BE2C (cell line): Measurements from ENCODE around the gene TGFBR3.

ENCODE experiments used
- DNase-seq: peaks from one replicate; pipeline ENCODE4 v3.0.0-alpha.2; 2020
- H3K27me3 ChIP-seq: fragments of 250-450 bp; sonication (Bioruptor Pico); 2 replicates; pipeline ENCODE4 v1.5.1; 2020; ENCODE audit warnings: mild to moderate bottlenecking
- H3K36me3 ChIP-seq: fragments of 250-450 bp; sonication (Bioruptor Pico); 2 replicates; pipeline ENCODE4 v1.5.1; 2020; ENCODE audit warnings: mild to moderate bottlenecking
- H3K4me1 ChIP-seq: fragments of 250-450 bp; sonication (Bioruptor Pico); 2 replicates; pipeline ENCODE4 v1.5.1; 2020
- H3K4me3 ChIP-seq: 2 replicates; pipeline ENCODE4 v1.5.1; 2011; ENCODE audit warnings: low read depth, low read length
- H3K9me3 ChIP-seq: fragments of 250-450 bp; sonication (Bioruptor Pico); 2 replicates; pipeline ENCODE4 v1.5.1; 2020
- TF ChIP-seq, protein P1 (sequence below): IDR thresholded peaks from 2 replicates; pipeline ENCODE4 v1.5.1; 2012; ENCODE audit warnings: mild to moderate bottlenecking, low read depth, low read length

TGFBR3 gene

DNA sequence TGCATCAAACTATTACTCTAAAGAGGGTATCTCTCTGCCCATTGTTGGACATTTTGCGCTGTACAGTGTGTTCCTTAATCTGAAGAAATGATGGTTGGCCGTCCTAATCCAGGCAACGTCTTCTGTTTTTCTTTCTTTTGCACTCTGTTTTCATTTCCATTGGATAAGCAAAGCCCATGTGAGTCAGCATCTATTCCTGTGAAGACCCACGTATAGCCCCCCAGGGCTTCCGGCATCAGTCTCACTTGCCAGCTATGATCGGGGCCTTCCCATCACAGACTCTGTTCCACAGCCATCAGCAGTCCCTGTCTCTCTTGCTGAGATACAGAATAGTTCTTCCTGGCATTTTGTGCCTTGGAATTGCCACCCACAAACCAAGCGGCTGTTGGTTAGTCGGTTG lies 34.0 kb upstream of the TGFBR3 start:
- DNase-seq = no peak
- H3K4me3 ChIP-seq = no peak overlapping the region
- H3K9me3 ChIP-seq = no peaks in the 10 kb centered on the region
- H3K27me3 ChIP-seq = no peaks in the 10 kb centered on the region
- no peaks in the 10 kb centered on the region for H3K36me3 ChIP-seq
- no peaks in the 10 kb centered on the region for H3K4me1 ChIP-seq
- TF ChIP-seq, protein P1, sequence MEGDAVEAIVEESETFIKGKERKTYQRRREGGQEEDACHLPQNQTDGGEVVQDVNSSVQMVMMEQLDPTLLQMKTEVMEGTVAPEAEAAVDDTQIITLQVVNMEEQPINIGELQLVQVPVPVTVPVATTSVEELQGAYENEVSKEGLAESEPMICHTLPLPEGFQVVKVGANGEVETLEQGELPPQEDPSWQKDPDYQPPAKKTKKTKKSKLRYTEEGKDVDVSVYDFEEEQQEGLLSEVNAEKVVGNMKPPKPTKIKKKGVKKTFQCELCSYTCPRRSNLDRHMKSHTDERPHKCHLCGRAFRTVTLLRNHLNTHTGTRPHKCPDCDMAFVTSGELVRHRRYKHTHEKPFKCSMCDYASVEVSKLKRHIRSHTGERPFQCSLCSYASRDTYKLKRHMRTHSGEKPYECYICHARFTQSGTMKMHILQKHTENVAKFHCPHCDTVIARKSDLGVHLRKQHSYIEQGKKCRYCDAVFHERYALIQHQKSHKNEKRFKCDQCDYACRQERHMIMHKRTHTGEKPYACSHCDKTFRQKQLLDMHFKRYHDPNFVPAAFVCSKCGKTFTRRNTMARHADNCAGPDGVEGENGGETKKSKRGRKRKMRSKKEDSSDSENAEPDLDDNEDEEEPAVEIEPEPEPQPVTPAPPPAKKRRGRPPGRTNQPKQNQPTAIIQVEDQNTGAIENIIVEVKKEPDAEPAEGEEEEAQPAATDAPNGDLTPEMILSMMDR = no peak

GRCh38 chr1:91916811-91917460 lies 31.0 kb upstream of the TGFBR3 start:
- DNase-seq = no peak
- H3K4me1 ChIP-seq = no peaks in the 10 kb centered on the region
- H3K27me3 ChIP-seq = no peaks in the 10 kb centered on the region
- TF ChIP-seq, protein P1 = no peak
- no peaks in the 10 kb centered on the region for H3K36me3 ChIP-seq
- H3K9me3 ChIP-seq = no peaks in the 10 kb centered on the region
- H3K4me3 ChIP-seq = no peak overlapping the region

GRCh38 chr1:91916046-91916445 lies 30.1 kb upstream of the TGFBR3 start:
- H3K4me1 ChIP-seq = no peaks in the 10 kb centered on the region
- TF ChIP-seq, protein P1 = no peak
- no peaks in the 10 kb centered on the region for H3K36me3 ChIP-seq
- no peak overlapping the region for H3K4me3 ChIP-seq
- H3K27me3 ChIP-seq = no peaks in the 10 kb centered on the region
- H3K9me3 ChIP-seq = no peaks in the 10 kb centered on the region
- DNase-seq = no peak

GRCh38 chr1:91913018-91913417 lies 27.1 kb upstream of the TGFBR3 start:
- H3K4me3 ChIP-seq = no peak overlapping the region

GRCh38 chr1:91912266-91912665 lies 26.3 kb upstream of the TGFBR3 start:
- H3K9me3 ChIP-seq = no peaks in the 10 kb centered on the region
- H3K4me3 ChIP-seq = no peak overlapping the region
- no peaks in the 10 kb centered on the region for H3K4me1 ChIP-seq
- TF ChIP-seq, protein P1 = no peak
- no peak for DNase-seq
- no peaks in the 10 kb centered on the region for H3K27me3 ChIP-seq
- no peaks in the 10 kb centered on the region for H3K36me3 ChIP-seq

More at GRCh38 chr1:91913018-91913417, 27.1 kb upstream of the TGFBR3 start:
- Histone ChIP-seq H3K9me3 (no peaks in the 10 kb centered on the region), H3K4me1 (no peaks in the 10 kb centered on the region), H3K27me3 (no peaks in the 10 kb centered on the region), H3K36me3 (no peaks in the 10 kb centered on the region)
- no peak for DNase-seq
- TF ChIP-seq, protein P1 = no peak

- no peaks in the 10 kb centered on the region for H3K4me1 ChIP-seq
- H3K36me3 ChIP-seq = no peaks in the 10 kb centered on the region
- no peak for DNase-seq
- H3K27me3 ChIP-seq = no peaks in the 10 kb centered on the region
- H3K4me3 ChIP-seq = no peak overlapping the region
- TF ChIP-seq, protein P1 = no peak
- no peaks in the 10 kb centered on the region for H3K9me3 ChIP-seq
Observed at GRCh38 chr1:91901231-91901630, 15.3 kb upstream of the TGFBR3 start.
